Rectal smooth muscle tissue (tissue), 1 donor: ENCODE results near the gene STRBP.

Experiments
- H3K27ac ChIP-seq: one replicate; pipeline ENCODE4 v1.7.0; 2013; ENCODE audit warnings: low read depth, low read length, inconsistent platforms
- H3K27me3 ChIP-seq: one replicate; pipeline ENCODE4 v1.7.0; 2013; ENCODE audit warnings: low read length; ENCODE audit not compliant: control insufficient read depth, insufficient read depth
- H3K36me3 ChIP-seq: one replicate; pipeline ENCODE4 v1.7.0; 2013; ENCODE audit warnings: low read length; ENCODE audit not compliant: control insufficient read depth, insufficient read depth
- H3K4me1 ChIP-seq: one replicate; pipeline ENCODE4 v1.7.0; 2013; ENCODE audit warnings: low read length; ENCODE audit not compliant: control insufficient read depth, insufficient read depth
- H3K4me3 ChIP-seq: one replicate; pipeline ENCODE4 v1.7.0; 2013; ENCODE audit warnings: low read length
- H3K9ac ChIP-seq: one replicate; pipeline ENCODE4 v1.7.0; 2013; ENCODE audit warnings: low read length

STRBP gene

DNA sequence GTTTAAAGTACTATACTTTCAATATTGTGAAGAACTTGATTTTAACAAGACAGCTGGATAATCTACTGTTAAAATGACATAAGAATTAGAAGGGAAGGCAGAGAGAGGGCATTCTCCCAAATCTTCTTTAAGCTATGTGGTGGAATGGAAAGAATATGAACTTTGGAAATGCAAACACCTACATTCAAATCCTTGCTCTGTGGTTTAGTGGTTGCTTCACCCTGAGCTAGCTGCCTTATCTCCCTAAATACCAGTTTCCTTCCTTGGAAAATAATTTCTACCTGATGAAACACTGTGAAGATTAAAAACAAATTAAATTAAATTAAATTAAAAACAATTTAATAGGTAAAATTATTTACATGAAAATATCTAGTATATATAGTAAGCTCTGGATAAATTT is 136.4 kb downstream of the STRBP start:
- H3K4me1 ChIP-seq: no peaks in the 10 kb centered on the region
- no peak overlapping the region for H3K9ac ChIP-seq
- no peak overlapping the region for H3K27ac ChIP-seq
- no peak overlapping the region for H3K4me3 ChIP-seq
- no peaks in the 10 kb centered on the region for H3K27me3 ChIP-seq
- peaks cover 12% of the 10 kb centered on the region for H3K36me3 ChIP-seq

- H3K9ac ChIP-seq: no peak overlapping the region
- peaks cover 12% of the 10 kb centered on the region for H3K36me3 ChIP-seq
- no peaks in the 10 kb centered on the region for H3K4me1 ChIP-seq
- no peak overlapping the region for H3K27ac ChIP-seq
- H3K27me3 ChIP-seq: no peaks in the 10 kb centered on the region
- H3K4me3 ChIP-seq: no peak overlapping the region
Observed at GRCh38 chr9:123131258-123131657, 137.1 kb downstream of the STRBP start.

GRCh38 chr9:123129423-123129822 is 139.0 kb downstream of the STRBP start:
- Histone ChIP-seq H3K9ac (no peak overlapping the region), H3K4me3 (no peak overlapping the region), H3K4me1 (no peaks in the 10 kb centered on the region), H3K36me3 (peaks cover 12% of the 10 kb centered on the region), H3K27ac (no peak overlapping the region), H3K27me3 (no peaks in the 10 kb centered on the region)

DNA sequence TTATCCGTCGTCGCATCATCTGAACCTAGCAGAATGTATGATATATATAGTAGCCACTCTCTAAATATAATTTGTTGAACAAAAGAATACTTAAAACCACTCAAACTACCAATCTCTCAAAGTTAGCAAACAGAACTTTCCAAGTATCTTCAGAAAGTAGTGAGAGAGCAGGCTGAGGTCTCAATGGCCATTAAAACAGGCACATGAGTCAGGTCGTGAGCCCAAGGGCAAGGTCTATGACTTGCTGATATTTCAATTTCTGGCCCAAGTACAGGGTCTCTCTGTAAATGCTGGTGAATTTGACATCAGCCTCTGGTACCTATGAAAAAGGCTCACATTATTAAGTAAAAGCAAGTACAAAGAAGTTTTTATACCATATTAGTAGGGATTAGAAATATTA is 139.8 kb downstream of the STRBP start:
- Histone ChIP-seq H3K27ac (no peak overlapping the region), H3K36me3 (peaks cover 12% of the 10 kb centered on the region), H3K9ac (no peak overlapping the region), H3K27me3 (no peaks in the 10 kb centered on the region), H3K4me1 (no peaks in the 10 kb centered on the region), H3K4me3 (no peak overlapping the region)

DNA sequence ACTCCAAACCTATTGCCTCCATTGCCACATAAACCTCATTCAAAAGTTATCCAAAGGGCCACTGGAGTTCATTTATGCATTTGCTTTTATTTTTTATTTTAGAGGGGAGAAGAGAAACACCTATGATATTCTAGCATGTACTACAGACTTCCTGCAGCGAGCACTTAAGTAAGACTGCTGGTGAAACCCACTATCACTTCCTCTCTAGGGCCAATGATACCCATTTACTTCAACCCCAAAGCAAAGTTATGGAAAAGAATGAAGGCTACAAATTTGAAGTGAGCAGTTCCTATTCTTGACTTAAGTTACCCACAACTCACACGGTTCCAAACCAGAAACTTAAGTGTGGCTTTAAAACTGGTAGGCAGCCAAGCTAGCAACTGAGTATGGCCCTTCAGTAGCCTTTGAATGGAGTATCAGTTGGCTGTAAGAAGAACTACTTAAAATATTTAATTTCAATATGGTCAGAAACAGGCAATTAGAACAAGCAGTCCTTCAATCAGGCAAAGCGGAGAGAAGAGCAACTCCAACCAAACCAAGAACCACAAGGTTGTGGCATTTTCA is 140.8 kb downstream of the STRBP start:
- peaks cover 12% of the 10 kb centered on the region for H3K36me3 ChIP-seq

GRCh38 chr9:123121457-123121856 is 146.9 kb downstream of the STRBP start:
- H3K4me1 ChIP-seq: peaks cover 10% of the 10 kb centered on the region
- no peak overlapping the region for H3K9ac ChIP-seq
- no peak overlapping the region for H3K27ac ChIP-seq
- no peaks in the 10 kb centered on the region for H3K27me3 ChIP-seq
- H3K4me3 ChIP-seq: no peak overlapping the region
- no peaks in the 10 kb centered on the region for H3K36me3 ChIP-seq

More for the DNA sequence above, 140.8 kb downstream of the STRBP start:
- H3K9ac ChIP-seq: no peak overlapping the region
- no peaks in the 10 kb centered on the region for H3K27me3 ChIP-seq
- no peak overlapping the region for H3K4me3 ChIP-seq
- no peak overlapping the region for H3K27ac ChIP-seq
- H3K4me1 ChIP-seq: no peaks in the 10 kb centered on the region

DNA sequence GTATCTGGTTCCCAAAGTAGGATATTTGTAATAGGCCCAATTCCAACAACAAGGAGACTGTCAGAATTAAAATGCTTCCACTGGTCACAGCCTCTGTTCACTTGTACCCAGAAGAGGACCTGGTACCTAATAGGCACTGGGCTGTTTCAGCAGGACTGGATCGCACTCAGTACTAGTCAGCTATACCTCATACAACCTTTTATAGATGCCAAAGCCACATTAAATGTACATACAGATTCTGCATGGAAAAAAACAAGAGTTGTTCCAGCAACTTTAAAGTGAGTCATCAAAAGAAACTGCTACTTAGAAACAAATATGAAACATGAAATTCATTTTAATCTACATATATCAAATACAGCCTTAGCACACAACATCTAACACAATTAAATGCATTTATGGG is 147.4 kb downstream of the STRBP start:
- Histone ChIP-seq H3K36me3 (no peaks in the 10 kb centered on the region), H3K4me1 (peaks cover 10% of the 10 kb centered on the region), H3K27ac (peak overlapping the region; percentile 17), H3K4me3 (no peak overlapping the region), H3K27me3 (no peaks in the 10 kb centered on the region), H3K9ac (no peak overlapping the region)

- no peak overlapping the region for H3K4me3 ChIP-seq
- H3K4me1 ChIP-seq: peaks cover 10% of the 10 kb centered on the region
- no peak overlapping the region for H3K9ac ChIP-seq
- no peaks in the 10 kb centered on the region for H3K36me3 ChIP-seq
- no peaks in the 10 kb centered on the region for H3K27me3 ChIP-seq
- H3K27ac ChIP-seq: no peak overlapping the region
Observed at GRCh38 chr9:123120131-123120530, 148.3 kb downstream of the STRBP start.

DNA sequence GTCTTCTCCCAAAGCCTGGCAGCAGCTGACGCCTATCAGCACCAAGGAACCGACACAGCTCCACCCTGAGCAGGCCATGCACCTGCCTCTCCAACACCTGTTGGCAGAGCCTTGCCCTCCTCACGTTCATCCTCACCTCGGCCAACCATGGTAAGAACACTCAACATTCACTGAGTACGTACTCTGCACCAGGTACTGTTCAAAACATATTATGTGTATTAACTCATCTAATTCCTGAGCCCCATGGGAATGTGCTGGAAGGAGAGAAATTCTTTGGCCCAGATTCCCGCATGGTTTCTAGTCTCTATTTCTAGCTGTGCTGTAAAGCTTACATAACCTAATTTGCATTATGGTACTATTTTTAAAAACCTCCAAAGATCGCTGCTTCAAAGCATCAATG is 148.8 kb downstream of the STRBP start:
- Histone ChIP-seq H3K36me3 (peaks cover 3% of the 10 kb centered on the region), H3K4me1 (peaks cover 10% of the 10 kb centered on the region), H3K9ac (peak overlapping the region; percentile 4), H3K27ac (no peak overlapping the region), H3K4me3 (no peak overlapping the region), H3K27me3 (no peaks in the 10 kb centered on the region)

DNA sequence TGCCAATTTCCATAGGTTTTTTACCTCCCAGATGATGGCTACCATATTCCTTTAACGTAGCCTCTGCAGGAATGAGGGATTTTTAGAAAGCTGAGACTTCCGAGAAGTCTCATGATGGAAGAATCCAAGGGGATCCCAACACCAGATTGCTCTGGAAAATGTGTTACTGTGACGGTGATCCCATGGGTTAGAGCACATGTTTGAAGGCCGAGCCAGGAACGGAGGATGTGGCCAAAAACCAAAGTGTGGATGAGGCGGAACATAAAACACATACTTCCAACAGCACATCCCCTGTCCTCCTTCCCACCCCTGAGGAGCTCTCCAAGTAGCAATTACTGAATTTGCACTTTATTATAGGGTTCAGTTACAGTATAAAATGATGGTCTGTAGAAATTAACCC is 152.3 kb downstream of the STRBP start:
- Histone ChIP-seq H3K36me3 (peaks cover 3% of the 10 kb centered on the region), H3K9ac (no peak overlapping the region), H3K4me3 (no peak overlapping the region), H3K4me1 (peaks cover 10% of the 10 kb centered on the region), H3K27ac (no peak overlapping the region), H3K27me3 (no peaks in the 10 kb centered on the region)

DNA sequence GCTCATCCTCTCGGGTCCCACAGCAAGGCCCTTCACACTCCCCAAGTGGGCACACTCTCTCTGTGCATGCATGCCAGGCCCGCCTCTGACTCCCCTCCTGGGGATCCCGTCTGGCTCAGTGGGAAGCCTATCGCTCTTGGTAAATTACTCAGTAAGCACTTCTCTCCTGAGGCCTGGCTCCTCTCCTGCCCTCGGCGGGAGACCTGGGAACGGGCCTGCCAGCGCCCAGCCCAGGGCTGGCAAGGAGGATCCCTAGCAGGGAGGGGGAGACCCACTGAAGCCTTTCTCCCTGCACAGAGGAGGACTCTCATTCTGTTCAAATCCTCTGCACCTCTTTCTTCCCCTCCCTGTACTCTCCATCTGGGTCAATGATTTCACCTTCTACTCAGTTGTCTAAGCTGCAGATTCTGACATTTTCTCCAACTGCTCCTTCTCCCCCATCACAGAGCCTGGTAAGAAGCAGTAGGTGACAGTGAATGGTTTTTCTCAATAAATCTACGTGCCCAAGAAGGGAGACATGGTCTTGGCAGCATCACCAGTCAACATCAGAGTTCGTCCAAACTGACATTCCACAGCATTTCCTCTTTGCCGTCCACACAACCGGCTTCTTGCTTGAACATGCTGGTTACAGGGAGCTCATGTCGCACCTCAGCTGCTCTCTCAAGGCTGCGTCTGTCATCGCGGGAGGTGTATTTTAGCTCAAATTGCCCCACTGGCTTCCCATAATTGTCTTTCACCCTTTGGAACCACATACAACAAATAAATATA is 153.1 kb downstream of the STRBP start:
- Histone ChIP-seq H3K9ac (no peak overlapping the region), H3K27ac (no peak overlapping the region), H3K4me1 (peaks cover 10% of the 10 kb centered on the region), H3K4me3 (no peak overlapping the region), H3K36me3 (peaks cover 7% of the 10 kb centered on the region), H3K27me3 (no peaks in the 10 kb centered on the region)

- Histone ChIP-seq H3K9ac (no peak overlapping the region), H3K4me3 (no peak overlapping the region), H3K36me3 (peaks cover 19% of the 10 kb centered on the region), H3K4me1 (no peaks in the 10 kb centered on the region), H3K27me3 (no peaks in the 10 kb centered on the region), H3K27ac (no peak overlapping the region)
Observed at GRCh38 chr9:123113185-123113584, 155.2 kb downstream of the STRBP start.
